CD4-positive, alpha-beta T cell treated with Interleukin-4 for 4 hours (primary cell): Measurements from ENCODE around the gene LRRC4B.
"Not testable (repeated sequence)": the region's sequence is repeated elsewhere in the genome, so short reads cannot be mapped to it uniquely, and the experiment has no call there.

Source experiments
- DNase-seq: peaks from one replicate; pipeline ENCODE4 v3.0.0-alpha.2; 2020

Gene LRRC4B

GRCh38 chr19:50482271-50482855, 85.9 kb downstream of the LRRC4B start:
- no peak for DNase-seq

- DNase-seq = no peak
Measured at GRCh38 chr19:50481351-50482149, 86.7 kb downstream of the LRRC4B start.

GRCh38 chr19:50480281-50481111, 87.7 kb downstream of the LRRC4B start:
- no peak for DNase-seq

GRCh38 chr19:50479761-50480251, 88.4 kb downstream of the LRRC4B start:
- no peak for DNase-seq

- no peak for DNase-seq
Measured at GRCh38 chr19:50478901-50479715, 89.1 kb downstream of the LRRC4B start.

- no peak for DNase-seq
Measured at GRCh38 chr19:50477751-50478515, 90.3 kb downstream of the LRRC4B start.

- DNase-seq = no peak
Measured at GRCh38 chr19:50476907-50477238, 91.4 kb downstream of the LRRC4B start.

- DNase-seq = peak; percentile 90
Measured at GRCh38 chr19:50476224-50476906, 91.9 kb downstream of the LRRC4B start, which contains the start of the genes EMC10 and GARIN5A. Gene EMC10, plus strand, starts transcription at chr19:50476507. Its CDS starts 38 bp downstream, at chr19:50476545. Gene GARIN5A, minus strand, starts transcription at chr19:50476848. Its CDS starts 460 bp downstream, at chr19:50476388.

- DNase-seq = no peak
Measured at GRCh38 chr19:50475736-50476223, 92.5 kb downstream of the LRRC4B start.

GRCh38 chr19:50475101-50475568, 93.1 kb downstream of the LRRC4B start:
- no peak for DNase-seq

- DNase-seq = not testable (repeated sequence)
Measured at GRCh38 chr19:50473336-50473735, 94.9 kb downstream of the LRRC4B start.

- no peak for DNase-seq
Measured at GRCh38 chr19:50468818-50469217, 99.4 kb downstream of the LRRC4B start.

GRCh38 chr19:50467566-50467965, 100.7 kb downstream of the LRRC4B start:
- no peak for DNase-seq
